ENCODE measurements around the gene NOMO2. TPM values are rescaled to one million over a fixed set of nuclear protein-coding genes. Genes with fewer than 3 reads are reported as not detected.
"Not testable (repeated sequence)": the region's sequence is repeated elsewhere in the genome, so short reads cannot be mapped to it uniquely, and the experiment has no call there.

The NOMO2 gene
- total and polyA plus RNA-seq, 2 donors: 60.3 to 64.2 TPM

DNA sequence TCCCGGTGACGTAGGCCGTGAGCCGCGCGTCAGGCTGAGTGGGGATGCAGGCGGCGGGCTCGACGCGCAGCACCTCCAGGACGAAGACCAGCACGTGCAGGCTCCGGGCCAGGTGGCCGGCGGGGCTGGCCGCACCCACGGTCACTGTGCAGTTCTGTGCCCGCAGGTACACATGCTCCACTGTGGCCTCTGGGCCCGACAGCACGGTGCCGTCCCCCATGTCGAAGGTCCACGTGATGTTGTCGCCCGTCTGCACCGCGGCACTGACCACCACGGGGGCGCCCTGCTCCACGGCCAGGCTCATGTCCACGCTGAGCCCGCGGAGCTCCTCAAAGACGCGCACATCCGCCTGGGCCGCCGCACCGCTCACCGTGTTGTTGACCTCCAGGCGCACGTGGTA lies 174.1 kb downstream of the NOMO2 start:
- no CpG with 5 or more reads among the region's 43 CpGs for WGBS
- H3K4me3 ChIP-seq (ENCODE audit: low read depth, low read length); H3K4me1 ChIP-seq (ENCODE audit: insufficient read depth); H3K27ac ChIP-seq (ENCODE audit: low read depth); DNase-seq (ENCODE audit: extremely low spot score); H3K36me3 ChIP-seq (ENCODE audit: insufficient read depth): not testable (repeated sequence)

DNA sequence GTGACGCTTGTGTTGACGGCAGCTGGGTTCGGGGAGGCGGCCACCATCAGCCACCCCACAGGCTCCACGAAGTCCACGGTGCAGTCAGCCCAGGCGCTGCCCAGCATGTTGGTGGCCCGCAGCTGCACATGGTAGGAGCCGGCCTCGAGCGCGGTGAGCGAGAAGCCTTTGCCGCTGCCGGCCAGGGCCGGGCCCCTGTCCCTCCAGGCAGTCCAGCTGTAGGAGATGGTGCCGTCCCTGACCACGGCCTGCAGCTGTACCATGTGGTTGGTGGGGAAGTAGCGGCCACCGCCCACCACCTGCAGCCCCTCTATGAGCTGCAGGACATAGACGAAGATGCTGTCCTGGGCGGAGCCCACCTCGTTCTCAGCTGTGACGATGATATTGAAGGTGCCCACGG lies 175.4 kb downstream of the NOMO2 start:
- not testable (repeated sequence) for H3K4me1 ChIP-seq (ENCODE audit: insufficient read depth); H3K27ac ChIP-seq (ENCODE audit: low read depth); H3K4me3 ChIP-seq (ENCODE audit: low read depth, low read length); DNase-seq (ENCODE audit: extremely low spot score); H3K36me3 ChIP-seq (ENCODE audit: insufficient read depth)
- 91% methylated on average over 18 of the region's 25 CpGs for WGBS

DNA sequence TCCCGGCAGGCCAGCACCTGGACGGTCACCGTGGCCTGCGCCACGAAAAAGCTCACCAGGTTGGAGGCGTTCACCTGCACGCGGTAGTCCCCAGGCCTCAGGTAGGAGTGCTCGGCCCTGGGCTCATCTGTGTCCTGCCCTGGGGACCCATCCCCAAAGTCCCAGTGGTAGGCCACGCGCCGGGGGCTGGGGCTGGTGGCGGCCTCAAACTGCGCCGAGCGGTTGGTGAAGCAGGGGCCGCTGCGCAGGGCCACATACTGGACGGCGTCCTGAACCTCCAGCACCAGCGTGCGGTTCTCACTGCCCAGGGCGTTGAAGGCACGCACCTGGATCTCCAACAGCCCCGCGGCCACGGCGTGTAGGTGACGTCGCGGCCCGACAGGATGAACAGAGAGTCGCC lies 176.6 kb downstream of the NOMO2 start:
- not testable (repeated sequence) for H3K4me1 ChIP-seq (ENCODE audit: insufficient read depth); H3K27ac ChIP-seq (ENCODE audit: low read depth); DNase-seq (ENCODE audit: extremely low spot score); H3K4me3 ChIP-seq (ENCODE audit: low read depth, low read length); H3K36me3 ChIP-seq (ENCODE audit: insufficient read depth)
- 96% methylated on average over 16 of the region's 33 CpGs for WGBS

DNA sequence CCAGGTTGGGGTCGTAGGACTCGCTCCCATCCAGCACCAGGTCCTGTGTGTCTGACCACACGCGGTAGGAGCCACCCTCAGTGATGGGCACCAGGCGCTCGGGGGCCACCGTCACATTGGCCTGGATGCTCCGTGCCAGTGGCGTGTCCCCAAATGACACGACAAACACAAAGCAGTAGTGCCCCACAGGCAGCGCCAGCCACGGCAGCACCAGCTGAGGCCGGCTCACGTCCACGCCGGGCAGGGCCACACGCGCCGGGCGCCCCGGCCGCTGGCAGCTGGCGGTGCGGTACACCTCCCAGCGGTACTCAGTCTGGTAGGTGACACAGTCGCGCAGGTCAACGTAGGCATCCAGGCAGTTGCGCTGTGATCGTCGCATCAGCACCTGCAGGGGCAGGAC lies 177.0 kb downstream of the NOMO2 start:
- H3K36me3 ChIP-seq (ENCODE audit: insufficient read depth); H3K4me1 ChIP-seq (ENCODE audit: insufficient read depth); H3K4me3 ChIP-seq (ENCODE audit: low read depth, low read length); DNase-seq (ENCODE audit: extremely low spot score); H3K27ac ChIP-seq (ENCODE audit: low read depth): not testable (repeated sequence)
- WGBS: 98% methylated on average over 16 of the region's 31 CpGs

DNA sequence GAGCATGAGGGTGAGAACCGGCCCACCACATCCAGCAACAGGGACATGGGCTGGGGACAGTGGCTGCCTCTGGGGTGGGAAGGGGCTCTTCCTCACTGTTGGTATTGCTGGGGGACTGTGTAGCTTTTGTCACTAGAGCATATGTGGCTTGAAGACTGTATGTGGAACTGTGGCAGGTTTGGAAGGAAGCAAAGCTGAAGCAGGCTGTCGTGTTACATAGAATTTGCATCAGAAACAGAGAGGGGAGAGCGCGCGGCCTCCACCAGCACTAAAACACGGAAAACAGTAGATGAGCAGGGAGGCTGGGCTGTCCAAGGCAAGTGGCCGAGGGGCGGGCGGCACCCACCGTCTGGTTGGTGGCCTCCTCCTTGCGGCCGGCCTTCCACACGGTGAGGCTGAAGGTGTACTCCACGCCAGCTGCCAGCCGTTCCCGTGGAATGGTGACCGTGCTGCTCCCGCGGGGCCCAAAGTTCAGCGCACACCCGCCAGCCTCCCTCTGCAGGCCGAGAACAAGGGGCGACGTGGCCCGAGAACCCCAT lies 177.7 kb downstream of the NOMO2 start:
- not testable (repeated sequence) for H3K4me3 ChIP-seq (ENCODE audit: low read depth, low read length); H3K27ac ChIP-seq (ENCODE audit: low read depth); H3K4me1 ChIP-seq (ENCODE audit: insufficient read depth); DNase-seq (ENCODE audit: extremely low spot score); H3K36me3 ChIP-seq (ENCODE audit: insufficient read depth)
- WGBS: 85% methylated on average over 11 of the region's 25 CpGs

DNA sequence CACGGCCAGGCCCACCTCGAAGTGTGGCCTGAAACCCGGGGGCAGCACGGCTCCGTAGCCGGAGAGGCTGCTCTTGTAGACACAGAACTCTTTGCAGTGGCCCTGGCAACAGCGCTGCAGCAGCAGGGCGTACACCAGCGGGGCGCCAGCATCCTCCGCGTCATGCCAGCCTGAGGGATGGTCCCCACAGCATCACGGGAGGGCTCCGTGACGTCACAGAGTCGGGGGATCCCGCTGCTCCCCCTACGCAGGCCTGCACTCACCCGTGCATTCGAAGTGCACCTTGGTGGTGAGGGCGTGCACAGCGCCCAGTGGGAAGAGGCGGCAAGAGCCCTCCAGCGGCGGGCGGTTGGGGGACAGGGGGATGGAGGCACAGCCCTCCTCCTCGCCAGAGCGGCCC lies 179.2 kb downstream of the NOMO2 start:
- 87% methylated on average over 21 of the region's 28 CpGs for WGBS
- not testable (repeated sequence) for H3K4me1 ChIP-seq (ENCODE audit: insufficient read depth); DNase-seq (ENCODE audit: extremely low spot score); H3K27ac ChIP-seq (ENCODE audit: low read depth); H3K36me3 ChIP-seq (ENCODE audit: insufficient read depth); H3K4me3 ChIP-seq (ENCODE audit: low read depth, low read length)

Small RNAs within 50 kb of the gene (small RNA-seq; reads per million reads assigned to genes)
- gene MIR3179-3 (not detected), gene MIR3179-4 (not detected), gene MIR3180-3 (not detected), gene MIR3670-3 (not detected), gene MIR3670-4 (not detected), gene MIR6770-3 (not detected), gene RF00019 (not detected)

Other genes starting within 250 kb of the NOMO2 start
- 0.26 TPM for gene NPIPA8, start 225.4 kb downstream of the NOMO2 start, total RNA-seq
- 0.11 TPM for gene NPIPA8, start 225.4 kb downstream of the NOMO2 start, polyA plus RNA-seq
- gene RPS15A, start 228.2 kb upstream of the NOMO2 start, total RNA-seq: 1,611 TPM
- 3,190 TPM for gene RPS15A, start 228.2 kb upstream of the NOMO2 start, polyA plus RNA-seq
- gene ARL6IP1, start 239.5 kb upstream of the NOMO2 start, total RNA-seq: 190 TPM
- 79.9 TPM for gene ARL6IP1, start 239.5 kb upstream of the NOMO2 start, polyA plus RNA-seq